ENCODE measurements around the gene PARP12.

DNA sequence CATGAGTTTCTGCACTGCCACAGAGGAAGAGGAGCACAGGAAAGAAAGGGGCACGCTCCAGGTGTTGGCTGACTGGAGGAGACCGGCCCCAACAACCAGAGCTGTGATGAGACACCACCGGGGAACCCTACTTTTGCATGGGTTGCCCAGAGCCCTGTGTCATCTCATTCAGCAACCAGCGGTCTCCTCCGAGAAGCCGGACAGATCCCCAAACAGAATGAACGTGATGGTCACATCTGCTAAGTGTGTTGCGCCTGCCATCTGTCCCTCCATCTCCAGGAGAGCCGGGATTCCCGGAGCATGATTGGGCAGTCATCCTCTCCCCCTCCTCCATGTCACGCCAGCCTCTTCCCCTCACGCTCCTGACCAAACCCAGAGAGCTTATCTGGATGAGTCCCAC lies 22.9 kb downstream of the PARP12 start:
- TF ChIP-seq, protein P1, sequence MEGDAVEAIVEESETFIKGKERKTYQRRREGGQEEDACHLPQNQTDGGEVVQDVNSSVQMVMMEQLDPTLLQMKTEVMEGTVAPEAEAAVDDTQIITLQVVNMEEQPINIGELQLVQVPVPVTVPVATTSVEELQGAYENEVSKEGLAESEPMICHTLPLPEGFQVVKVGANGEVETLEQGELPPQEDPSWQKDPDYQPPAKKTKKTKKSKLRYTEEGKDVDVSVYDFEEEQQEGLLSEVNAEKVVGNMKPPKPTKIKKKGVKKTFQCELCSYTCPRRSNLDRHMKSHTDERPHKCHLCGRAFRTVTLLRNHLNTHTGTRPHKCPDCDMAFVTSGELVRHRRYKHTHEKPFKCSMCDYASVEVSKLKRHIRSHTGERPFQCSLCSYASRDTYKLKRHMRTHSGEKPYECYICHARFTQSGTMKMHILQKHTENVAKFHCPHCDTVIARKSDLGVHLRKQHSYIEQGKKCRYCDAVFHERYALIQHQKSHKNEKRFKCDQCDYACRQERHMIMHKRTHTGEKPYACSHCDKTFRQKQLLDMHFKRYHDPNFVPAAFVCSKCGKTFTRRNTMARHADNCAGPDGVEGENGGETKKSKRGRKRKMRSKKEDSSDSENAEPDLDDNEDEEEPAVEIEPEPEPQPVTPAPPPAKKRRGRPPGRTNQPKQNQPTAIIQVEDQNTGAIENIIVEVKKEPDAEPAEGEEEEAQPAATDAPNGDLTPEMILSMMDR (IDR thresholded peaks at IDR 0.05; ENCODE audit: low read depth, low read length, poor library complexity, severe bottlenecking): no peak
- TF ChIP-seq EZH2phosphoT487 (IDR thresholded peaks at IDR 0.05; ENCODE audit: borderline replicate concordance, low read length): no peak

Measured in DOHH2 (cell line).